HG03457 (cell line): ENCODE data around the gene CAV1.

ENCODE experiments used
- ATAC-seq: cut with Tn5 transposase; IDR thresholded peaks from one replicate; pipeline ENCODE4 v1.9.1; 2021; ENCODE audit warnings: moderate number of reproducible peaks; ENCODE audit not compliant: unreplicated experiment

Gene CAV1

DNA sequence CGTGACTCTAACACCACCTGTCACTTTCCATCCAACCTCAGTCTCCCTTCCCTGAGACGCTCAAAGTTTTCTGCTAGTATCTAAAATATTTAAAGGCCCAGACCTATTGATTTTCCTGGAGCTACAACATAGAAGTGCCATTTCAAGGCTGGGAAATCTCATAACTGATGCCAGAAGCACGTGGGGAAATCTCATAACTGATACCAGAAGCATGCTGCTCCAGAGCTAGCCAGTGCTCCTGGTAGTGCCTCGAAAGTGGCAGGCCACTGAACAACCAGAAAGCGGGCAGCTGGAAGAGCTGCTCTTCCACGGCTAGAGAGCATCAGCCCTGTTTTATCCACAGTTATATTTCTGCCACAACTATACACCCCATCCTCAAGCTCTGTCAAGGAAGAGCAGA, 72.5 kb downstream of the CAV1 start:
- ATAC-seq, result no peak

- no peak for ATAC-seq
Measured at GRCh38 chr7:116598278-116598677, 73.4 kb downstream of the CAV1 start.

GRCh38 chr7:116598861-116599260, 74.0 kb downstream of the CAV1 start:
- no peak for ATAC-seq

DNA sequence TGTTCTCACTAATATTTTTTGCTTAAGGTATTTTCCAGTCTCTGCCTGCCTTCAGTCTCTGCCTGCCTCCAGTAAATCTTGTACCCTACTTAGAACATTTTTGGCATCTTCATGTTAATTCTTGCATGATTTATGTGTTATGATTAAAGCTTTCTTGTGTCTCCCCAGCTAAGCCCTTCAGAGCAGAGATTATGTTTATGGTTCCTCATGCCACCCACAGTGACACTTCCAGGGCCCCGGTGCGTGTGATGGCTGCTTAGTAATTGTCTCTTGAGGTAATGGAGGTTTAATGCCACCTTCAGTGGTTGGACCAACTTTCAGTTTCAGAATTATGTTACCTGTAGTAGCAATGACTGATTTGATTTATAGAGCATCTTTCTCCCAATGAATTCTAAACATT, 76.6 kb downstream of the CAV1 start:
- peak; percentile 75 for ATAC-seq

GRCh38 chr7:116607299-116607698, 82.5 kb downstream of the CAV1 start:
- no peak for ATAC-seq

- ATAC-seq, result no peak
Measured at GRCh38 chr7:116610210-116610609, 85.4 kb downstream of the CAV1 start.

DNA sequence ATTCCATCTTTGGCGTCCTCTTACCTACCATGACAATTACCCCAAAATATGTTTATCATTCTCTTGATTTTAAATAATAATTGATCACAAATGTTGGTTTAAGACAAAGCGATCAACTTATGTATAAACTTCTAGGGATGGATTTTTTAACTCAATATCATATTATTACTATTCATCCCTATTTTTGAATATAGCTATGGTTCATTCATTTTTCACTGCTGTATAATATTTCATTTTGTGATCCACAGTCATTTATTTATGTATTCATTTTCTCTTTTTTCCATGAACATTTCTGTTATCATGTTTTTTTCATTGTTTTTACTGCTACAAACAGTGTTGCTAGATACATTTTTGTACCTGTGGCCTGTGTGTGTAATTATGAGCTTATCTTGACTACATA, 85.9 kb downstream of the CAV1 start:
- ATAC-seq, result no peak
